ENCODE data around the gene CLIC5.

The CLIC5 gene

DNA sequence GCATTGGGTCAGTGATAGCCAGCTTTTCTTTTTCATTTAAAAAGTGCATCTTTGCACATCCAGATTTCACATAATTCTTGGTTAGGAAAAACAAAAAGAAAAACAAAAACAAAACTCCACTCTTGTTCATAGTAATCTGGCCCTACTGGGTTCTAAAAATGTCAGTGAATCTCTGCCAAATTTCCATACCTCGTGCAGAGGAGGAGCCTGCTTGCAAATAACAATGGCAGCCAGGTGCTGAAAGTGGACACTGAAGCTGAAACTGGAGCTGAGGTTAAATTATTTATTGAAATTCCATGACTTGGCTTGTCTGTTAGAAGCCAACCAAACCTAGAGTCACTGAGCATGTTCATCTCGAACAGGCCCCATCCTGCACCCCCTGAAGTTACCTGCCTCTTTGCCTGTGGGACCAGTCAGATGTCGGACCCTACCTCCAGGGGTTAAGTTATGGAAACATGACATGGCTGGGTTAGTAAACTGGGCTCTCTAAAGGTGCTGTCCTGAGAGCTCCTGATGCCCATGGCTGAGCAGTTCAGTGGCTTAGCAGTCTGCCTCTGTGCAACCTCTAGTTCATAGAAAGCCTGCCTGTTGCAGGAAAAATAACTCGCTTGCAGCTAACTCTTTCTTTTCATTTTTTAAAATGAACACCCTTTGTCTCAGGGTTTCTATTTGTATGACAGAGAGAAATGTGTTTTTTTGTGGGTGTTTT, 42.7 kb downstream of the CLIC5 start:
- intact Hi-C loops (cut with micrococcal nuclease): no loop called here
- Mint-ChIP-seq H3K9me3 (peaks cover 10% of the 10 kb centered on the region), H3K4me1 (ENCODE audit: low read depth) (peaks cover 11% of the 10 kb centered on the region), H3K27ac (no peak overlapping the region), H3K36me3 (ENCODE audit: low read depth) (no peaks in the 10 kb centered on the region), H3K4me3 (no peak overlapping the region), H3K27me3 (no peaks in the 10 kb centered on the region)

DNA sequence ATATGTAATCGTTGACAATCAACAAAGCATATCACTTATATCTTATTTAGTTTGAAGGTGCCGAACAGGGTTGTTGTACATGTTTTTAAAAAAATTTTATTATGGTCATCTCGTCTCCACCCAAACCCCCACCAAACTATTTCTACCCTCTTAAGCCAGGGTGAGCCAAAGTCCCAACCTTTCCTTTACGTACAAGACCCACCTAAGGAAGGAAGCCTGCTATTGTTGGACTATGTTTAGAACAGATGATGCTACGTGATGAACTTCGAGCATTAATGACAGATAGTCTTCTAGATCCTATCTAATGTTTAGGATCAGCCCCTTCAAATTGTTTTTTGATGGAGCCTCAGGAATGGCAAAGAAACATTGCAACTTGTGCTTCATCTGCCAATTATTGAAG, 44.4 kb downstream of the CLIC5 start:
- intact Hi-C loops (cut with micrococcal nuclease): no loop called here
- H3K27ac Mint-ChIP-seq: no peak overlapping the region
- no peak overlapping the region for H3K4me3 Mint-ChIP-seq
- H3K9me3 Mint-ChIP-seq: peaks cover 10% of the 10 kb centered on the region
- H3K4me1 Mint-ChIP-seq (ENCODE audit: low read depth): peaks cover 11% of the 10 kb centered on the region
- H3K36me3 Mint-ChIP-seq (ENCODE audit: low read depth): no peaks in the 10 kb centered on the region
- H3K27me3 Mint-ChIP-seq: no peaks in the 10 kb centered on the region

- Mint-ChIP-seq H3K4me1 (ENCODE audit: low read depth) (peaks cover 11% of the 10 kb centered on the region), H3K27me3 (no peaks in the 10 kb centered on the region), H3K36me3 (ENCODE audit: low read depth) (no peaks in the 10 kb centered on the region), H3K9me3 (peaks cover 9% of the 10 kb centered on the region), H3K4me3 (no peak overlapping the region), H3K27ac (no peak overlapping the region)
- intact Hi-C loops (cut with micrococcal nuclease): no loop called here
Observed at GRCh38 chr6:45970326-45970725, 45.3 kb downstream of the CLIC5 start.

DNA sequence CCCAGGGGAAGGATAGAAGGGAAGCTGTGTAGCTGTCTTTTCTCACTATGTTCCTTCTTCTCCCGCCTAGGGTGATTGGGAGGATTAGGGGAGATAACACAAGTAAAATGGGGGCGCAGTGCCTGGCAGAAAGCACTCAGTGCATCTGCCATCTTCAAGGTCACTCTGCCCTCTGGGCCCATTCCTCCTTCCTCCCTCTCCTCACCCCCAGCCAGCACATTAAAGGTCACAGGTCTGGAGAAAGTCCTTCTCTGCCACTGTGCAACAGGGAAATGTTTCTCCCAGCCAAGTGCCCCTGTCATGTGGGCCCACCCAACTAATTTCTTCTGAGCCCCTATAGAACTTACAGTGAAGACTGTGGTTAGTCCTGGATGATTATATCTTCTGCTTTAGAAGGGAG, 45.8 kb downstream of the CLIC5 start:
- no peak overlapping the region for H3K27ac Mint-ChIP-seq
- no peak overlapping the region for H3K4me3 Mint-ChIP-seq

DNA sequence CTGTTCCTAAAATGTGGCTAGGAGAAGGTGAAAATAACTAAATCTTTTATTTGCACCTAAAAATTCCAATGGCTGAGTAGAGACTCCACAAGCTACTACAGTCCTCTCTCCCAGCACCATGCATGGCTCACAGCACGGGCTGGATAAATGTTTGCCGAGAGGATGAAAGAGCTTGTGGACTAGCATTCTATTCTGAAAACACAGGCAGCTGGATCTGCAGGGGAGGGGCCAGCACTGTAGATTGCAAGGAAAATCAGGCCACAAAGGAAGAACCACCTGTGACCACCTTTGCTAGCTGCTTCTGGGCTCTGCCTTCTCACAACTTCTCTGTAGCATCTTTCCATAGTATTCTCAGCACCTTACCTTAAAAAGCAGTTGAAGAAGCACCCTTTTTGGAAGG, 46.6 kb downstream of the CLIC5 start:
- peaks cover 4% of the 10 kb centered on the region for H3K9me3 Mint-ChIP-seq
- no peak overlapping the region for H3K4me3 Mint-ChIP-seq
- intact Hi-C loops (cut with micrococcal nuclease): no loop called here
- H3K36me3 Mint-ChIP-seq (ENCODE audit: low read depth): no peaks in the 10 kb centered on the region
- H3K27ac Mint-ChIP-seq: no peak overlapping the region
- peaks cover 11% of the 10 kb centered on the region for H3K4me1 Mint-ChIP-seq (ENCODE audit: low read depth)
- H3K27me3 Mint-ChIP-seq: no peaks in the 10 kb centered on the region

More for the DNA sequence above, 45.8 kb downstream of the CLIC5 start:
- Mint-ChIP-seq H3K36me3 (ENCODE audit: low read depth) (no peaks in the 10 kb centered on the region), H3K27me3 (no peaks in the 10 kb centered on the region), H3K4me1 (ENCODE audit: low read depth) (peaks cover 11% of the 10 kb centered on the region), H3K9me3 (peaks cover 5% of the 10 kb centered on the region)
- intact Hi-C loops (cut with micrococcal nuclease): no loop called here

GRCh38 chr6:45967363-45967762, 48.3 kb downstream of the CLIC5 start:
- intact Hi-C loops (cut with micrococcal nuclease): no loop called here
- peaks cover 8% of the 10 kb centered on the region for H3K9me3 Mint-ChIP-seq
- H3K36me3 Mint-ChIP-seq (ENCODE audit: low read depth): no peaks in the 10 kb centered on the region
- no peak overlapping the region for H3K4me3 Mint-ChIP-seq
- H3K27me3 Mint-ChIP-seq: no peaks in the 10 kb centered on the region
- peaks cover 11% of the 10 kb centered on the region for H3K4me1 Mint-ChIP-seq (ENCODE audit: low read depth)
- no peak overlapping the region for H3K27ac Mint-ChIP-seq

DNA sequence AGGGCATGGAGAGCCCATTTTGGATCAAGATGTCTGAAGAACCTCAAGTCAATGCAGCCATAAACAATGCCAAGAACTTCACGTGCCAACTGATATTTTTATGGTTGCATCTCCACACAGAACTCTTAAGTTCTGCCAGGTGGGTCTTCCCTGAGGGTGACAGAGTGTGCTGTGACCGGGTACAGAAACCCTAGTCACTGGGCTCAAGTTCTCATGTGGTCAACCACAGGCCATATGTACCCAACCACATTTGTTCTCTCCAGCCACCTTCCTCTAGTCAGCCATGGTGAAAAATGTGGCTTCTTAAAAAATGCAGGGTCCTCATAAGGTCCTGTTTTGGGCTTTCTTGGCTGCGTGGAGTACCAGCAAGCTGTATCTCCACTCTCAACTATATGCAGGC, 48.9 kb downstream of the CLIC5 start:
- peaks cover 8% of the 10 kb centered on the region for H3K9me3 Mint-ChIP-seq
- no peaks in the 10 kb centered on the region for H3K27me3 Mint-ChIP-seq
- H3K4me3 Mint-ChIP-seq: no peak overlapping the region
- intact Hi-C loops (cut with micrococcal nuclease): no loop called here
- H3K36me3 Mint-ChIP-seq (ENCODE audit: low read depth): no peaks in the 10 kb centered on the region
- no peak overlapping the region for H3K27ac Mint-ChIP-seq
- H3K4me1 Mint-ChIP-seq (ENCODE audit: low read depth): peaks cover 11% of the 10 kb centered on the region

GRCh38 chr6:45966340-45966739, 49.3 kb downstream of the CLIC5 start:
- Mint-ChIP-seq H3K4me3 (no peak overlapping the region), H3K27ac (no peak overlapping the region), H3K36me3 (ENCODE audit: low read depth) (no peaks in the 10 kb centered on the region), H3K4me1 (ENCODE audit: low read depth) (peaks cover 11% of the 10 kb centered on the region), H3K27me3 (no peaks in the 10 kb centered on the region), H3K9me3 (peaks cover 8% of the 10 kb centered on the region)
- intact Hi-C loops (cut with micrococcal nuclease): no loop called here

GRCh38 chr6:45965792-45966191, 49.9 kb downstream of the CLIC5 start:
- Mint-ChIP-seq H3K4me3 (no peak overlapping the region), H3K36me3 (ENCODE audit: low read depth) (no peaks in the 10 kb centered on the region), H3K27ac (no peak overlapping the region), H3K4me1 (ENCODE audit: low read depth) (peaks cover 11% of the 10 kb centered on the region), H3K27me3 (no peaks in the 10 kb centered on the region), H3K9me3 (peaks cover 8% of the 10 kb centered on the region)
- intact Hi-C loops (cut with micrococcal nuclease): no loop called here

- Mint-ChIP-seq H3K36me3 (ENCODE audit: low read depth) (no peaks in the 10 kb centered on the region), H3K27me3 (no peaks in the 10 kb centered on the region), H3K4me3 (no peak overlapping the region), H3K27ac (no peak overlapping the region), H3K4me1 (ENCODE audit: low read depth) (peaks cover 4% of the 10 kb centered on the region), H3K9me3 (peaks cover 8% of the 10 kb centered on the region)
- intact Hi-C loops (cut with micrococcal nuclease): no loop called here
Observed at GRCh38 chr6:45965007-45965406, 50.7 kb downstream of the CLIC5 start.

DNA sequence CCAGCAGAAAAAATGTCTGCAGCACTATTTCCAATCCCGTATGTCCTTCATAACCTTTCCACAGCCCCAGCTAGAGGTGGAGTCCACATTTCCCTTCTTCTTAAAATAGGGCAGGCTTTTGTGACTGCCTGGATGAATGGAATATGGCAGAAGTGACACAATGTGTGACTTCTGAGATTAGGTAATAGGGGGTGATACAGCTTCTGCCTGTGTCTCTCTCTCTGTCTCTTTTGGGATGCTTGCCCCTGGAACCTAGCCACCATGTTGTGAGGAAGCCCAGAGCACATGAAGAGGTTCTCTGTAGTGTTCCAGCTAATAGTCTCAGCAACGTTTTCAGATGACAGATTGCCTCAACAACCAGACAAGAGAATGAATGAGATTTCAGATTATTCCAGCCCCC, 51.4 kb downstream of the CLIC5 start:
- Mint-ChIP-seq H3K4me3 (no peak overlapping the region), H3K36me3 (ENCODE audit: low read depth) (no peaks in the 10 kb centered on the region), H3K4me1 (ENCODE audit: low read depth) (no peaks in the 10 kb centered on the region)

GRCh38 chr6:45963896-45964295, 51.8 kb downstream of the CLIC5 start:
- Mint-ChIP-seq H3K27me3 (peaks cover 2% of the 10 kb centered on the region), H3K36me3 (ENCODE audit: low read depth) (no peaks in the 10 kb centered on the region), H3K9me3 (peaks cover 8% of the 10 kb centered on the region), H3K4me3 (no peak overlapping the region), H3K27ac (no peak overlapping the region), H3K4me1 (ENCODE audit: low read depth) (no peaks in the 10 kb centered on the region)
- intact Hi-C loops (cut with micrococcal nuclease): no loop called here

More for the DNA sequence above, 51.4 kb downstream of the CLIC5 start:
- peaks cover 8% of the 10 kb centered on the region for H3K9me3 Mint-ChIP-seq
- no peak overlapping the region for H3K27ac Mint-ChIP-seq
- intact Hi-C loops (cut with micrococcal nuclease): no loop called here
- H3K27me3 Mint-ChIP-seq: peaks cover 1% of the 10 kb centered on the region

DNA sequence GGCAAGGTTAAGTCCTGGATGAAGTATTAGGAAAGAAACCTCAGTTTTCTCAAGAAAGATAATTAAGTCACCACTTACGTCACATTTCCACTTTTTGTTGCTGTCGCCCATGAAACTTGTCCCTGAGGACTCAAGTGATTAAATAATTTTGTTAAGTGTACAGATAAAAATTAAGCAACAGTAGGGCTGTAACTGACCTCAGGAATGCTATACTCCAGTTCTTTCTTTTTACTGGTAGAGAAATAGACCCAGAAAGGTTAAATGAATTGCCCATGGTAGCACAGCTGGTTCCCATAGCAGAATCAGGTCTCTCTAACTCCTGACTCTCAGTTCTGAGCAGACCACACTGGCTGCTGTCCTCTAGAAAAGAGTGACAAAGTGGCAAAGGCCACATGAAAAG, 54.5 kb downstream of the CLIC5 start:
- intact Hi-C loops (cut with micrococcal nuclease): no loop called here
- H3K4me1 Mint-ChIP-seq (ENCODE audit: low read depth): no peaks in the 10 kb centered on the region
- peaks cover 8% of the 10 kb centered on the region for H3K9me3 Mint-ChIP-seq
- no peak overlapping the region for H3K4me3 Mint-ChIP-seq
- H3K36me3 Mint-ChIP-seq (ENCODE audit: low read depth): no peaks in the 10 kb centered on the region
- no peak overlapping the region for H3K27ac Mint-ChIP-seq
- peaks cover 3% of the 10 kb centered on the region for H3K27me3 Mint-ChIP-seq

- Mint-ChIP-seq H3K9me3 (peaks cover 8% of the 10 kb centered on the region), H3K27me3 (peaks cover 3% of the 10 kb centered on the region), H3K27ac (no peak overlapping the region), H3K36me3 (ENCODE audit: low read depth) (no peaks in the 10 kb centered on the region), H3K4me3 (no peak overlapping the region), H3K4me1 (ENCODE audit: low read depth) (no peaks in the 10 kb centered on the region)
- intact Hi-C loops (cut with micrococcal nuclease): no loop called here
Observed at GRCh38 chr6:45959534-45960145, 56.0 kb downstream of the CLIC5 start.

DNA sequence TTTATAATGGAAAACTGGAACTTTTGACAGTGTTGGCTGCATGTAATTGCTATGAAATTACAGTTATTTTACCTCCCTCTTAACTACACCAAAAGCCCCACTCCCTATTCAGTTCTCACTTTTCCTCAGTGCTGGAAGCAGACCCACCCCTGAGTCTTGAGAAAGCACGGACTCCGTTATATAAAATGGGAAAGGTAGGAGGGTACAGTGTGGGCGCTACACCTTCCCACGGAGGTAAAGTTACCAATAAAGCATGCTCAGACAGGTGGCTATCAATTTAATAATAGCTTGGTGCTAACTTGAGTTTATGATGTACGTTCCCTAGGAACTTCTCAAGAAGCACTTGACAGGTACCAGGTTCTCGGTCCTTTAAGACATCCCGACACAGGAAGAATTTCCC, 59.0 kb downstream of the CLIC5 start:
- Mint-ChIP-seq H3K9me3 (no peaks in the 10 kb centered on the region), H3K4me3 (no peak overlapping the region), H3K27ac (no peak overlapping the region), H3K4me1 (ENCODE audit: low read depth) (no peaks in the 10 kb centered on the region), H3K27me3 (peaks cover 3% of the 10 kb centered on the region), H3K36me3 (ENCODE audit: low read depth) (no peaks in the 10 kb centered on the region)
- intact Hi-C loops (cut with micrococcal nuclease): no loop called here

Measured in dendritic cell treated with granulocyte-macrophage colony-stimulating factor and Interleukin-4, amounts not matched to agents 40 ng/mL and 50 ng/mL, for 4 days (primary cell).